K562 (cell line): ENCODE results near the gene AKT2. TPM values are rescaled to one million over a fixed set of nuclear protein-coding genes. Genes with fewer than 3 reads are reported as not detected.
A peak's percentile ranks its signal among the peaks of the same experiment; 100 is the strongest.

Source experiments
- ATAC-seq: fragments of 200-7000 bp; cut with Tn5 transposase; 3 replicates; pipeline ENCODE4 v1.9.1; 2020; ENCODE audit warnings: moderate library complexity
- BruUV-seq: library from RNA; stranded (reverse); fragments of 400-500 nt; replicated peaks from 2 replicates; lab custom pipeline; 2021; lab: Mats Ljungman, UMichigan
- CTCF ChIA-PET: fragments of 300-600 bp; formaldehyde crosslinking; extraction: SDS; loops from one replicate; lab custom pipeline; 2021; ENCODE audit warnings: low intra/inter-chr PET ratio; lab: Yijun Ruan, JAX
- POLR2A ChIA-PET: fragments of 300-600, 350-650 bp; sonication (Branson Sonifier 250); formaldehyde crosslinking; extraction: SDS; loops from one replicate; lab custom pipeline; 2021; ENCODE audit warnings: antibody characterized with exemption, inconsistent platforms; lab: Yijun Ruan, JAX
- DNase-seq, 4 experiments: peaks; one replicate each; pipeline versions ENCODE4 v3.0.0 to v3.0.0-alpha.2; 2011 to 2018; ENCODE audit warnings: low spot score in 3 of 4, mixed read lengths in 3 of 4; ENCODE audit errors: extremely low read depth in 1 of 4
- FAIRE-seq: peaks from 2 replicates; lab custom pipeline; 2011; peaks lifted over from hg19 to GRCh38; lab: Jason Lieb, UNC
- H2AFZ ChIP-seq: 2 replicates; pipeline ENCODE4 v1.6.0; 2011; ENCODE audit warnings: low read depth, low read length, control low read depth, inconsistent platforms
- H3K27ac ChIP-seq: fragments of 200-600 bp; 3 replicates; pipeline ENCODE4 v1.8.0; 2011; ENCODE audit warnings: low read depth, mild to moderate bottlenecking, control low read depth, inconsistent platforms, low read length, moderate library complexity, mixed read lengths; ENCODE audit errors: extremely low read depth
- H3K27me3 ChIP-seq, 2 experiments: fragments of 300-600 bp in 1 of 2; 2 replicates in 1 of 2; 3 replicates in 1 of 2; pipeline versions ENCODE4 v1.6.0 to v1.8.0; 2011; ENCODE audit warnings: inconsistent platforms in 2 of 2, low read length in 2 of 2, mild to moderate bottlenecking in 1 of 2, mixed read lengths in 1 of 2, moderate library complexity in 1 of 2; ENCODE audit not compliant: control insufficient read depth in 2 of 2, insufficient read depth in 2 of 2
- H3K36me3 ChIP-seq: fragments of 300-600 bp; 3 replicates; pipeline ENCODE4 v1.8.0; 2011; ENCODE audit warnings: mild to moderate bottlenecking, low read length, inconsistent platforms; ENCODE audit not compliant: control insufficient read depth, insufficient read depth
- H3K4me1 ChIP-seq, 2 experiments: fragments of 200-600 bp in 1 of 2; replicated peaks in 1 of 2; 2 replicates in 1 of 2; 3 replicates in 1 of 2; pipeline versions ENCODE4 v1.5.1 to v1.8.0; 2011; ENCODE audit warnings: inconsistent platforms in 2 of 2, low read length in 2 of 2, mild to moderate bottlenecking in 1 of 2, mixed read lengths in 1 of 2, moderate library complexity in 1 of 2; ENCODE audit not compliant: control insufficient read depth in 2 of 2, insufficient read depth in 2 of 2
- H3K4me2 ChIP-seq: 2 replicates; pipeline ENCODE4 v1.6.1; 2011; ENCODE audit warnings: low read length, control low read depth, inconsistent platforms, mixed read lengths; ENCODE audit not compliant: insufficient read depth
- H3K4me3 ChIP-seq: fragments of 200-600 bp; sonication (generic), shearing (Covaris generic); 2 replicates; pipeline ENCODE4 v1.5.1; 2016; ENCODE audit warnings: control low read depth, inconsistent platforms
- H3K79me2 ChIP-seq: fragments of 200-600 bp; 3 replicates; pipeline ENCODE4 v1.8.0; 2011; ENCODE audit warnings: low read length, inconsistent platforms; ENCODE audit not compliant: control insufficient read depth, insufficient read depth
- H3K9ac ChIP-seq, 2 experiments: 2 replicates each; pipeline versions ENCODE4 v1.6.0 to v1.6.1; 2011; ENCODE audit warnings: low read depth in 2 of 2, low read length in 2 of 2, control low read depth in 1 of 2, inconsistent platforms in 1 of 2, mild to moderate bottlenecking in 1 of 2, mixed read lengths in 1 of 2; ENCODE audit not compliant: insufficient read depth in 1 of 2
- H3K9me1 ChIP-seq: one replicate; pipeline ENCODE4 v1.6.0; 2011; ENCODE audit warnings: inconsistent platforms, mild to moderate bottlenecking, low read length, moderate library complexity; ENCODE audit not compliant: control insufficient read depth, insufficient read depth
- H3K9me3 ChIP-seq: replicated peaks from 2 replicates; pipeline ENCODE4 v1.5.1; 2011; ENCODE audit warnings: low read depth, low read length, inconsistent platforms; ENCODE audit not compliant: control insufficient read depth, insufficient read depth
- H4K20me1 ChIP-seq: replicated peaks from 2 replicates; pipeline ENCODE4 v1.6.1; 2011; ENCODE audit warnings: low read length, inconsistent platforms, mixed read lengths; ENCODE audit not compliant: control insufficient read depth, insufficient read depth
- C11orf30 ChIP-seq: fragments of 450-650 bp; IDR thresholded peaks from 2 replicates; pipeline ENCODE4 v1.6.1; 2016; ENCODE audit warnings: low read depth, mild to moderate bottlenecking
- CHCHD3 ChIP-seq: fragments of 250-450 bp; sonication (Bioruptor Pico); IDR thresholded peaks from 2 replicates; pipeline ENCODE4 v2.1.2; 2022; ENCODE audit warnings: mild to moderate bottlenecking
- CREB1 ChIP-seq, 2 experiments: sonication (generic) in 1 of 2; formaldehyde crosslinking in 1 of 2; IDR thresholded peaks; 2 replicates each; pipeline versions ENCODE4 v1.6.1 to v1.8.0; 2012 to 2022; ENCODE audit warnings: inconsistent platforms in 1 of 2, mild to moderate bottlenecking in 1 of 2, missing genetic modification reagents in 1 of 2, moderate library complexity in 1 of 2
- DPF2 ChIP-seq: fragments of 450-650 bp; IDR thresholded peaks from 2 replicates; pipeline ENCODE4 v1.6.1; 2016
- HDAC8 ChIP-seq: fragments of 450-650 bp; IDR thresholded peaks from 2 replicates; pipeline ENCODE4 v1.6.1; 2016; ENCODE audit warnings: mild to moderate bottlenecking, missing genetic modification characterization, moderate library complexity, missing compliant biosample characterization
- HEY1 ChIP-seq: fragments of 250-450 bp; sonication (Bioruptor Pico); IDR thresholded peaks from 2 replicates; pipeline ENCODE4 v1.5.0; 2020; ENCODE audit warnings: mild to moderate bottlenecking, moderate library complexity, borderline replicate concordance
- MAFF ChIP-seq: IDR thresholded peaks from 2 replicates; pipeline ENCODE4 v1.6.1; 2012; ENCODE audit warnings: low read length, improper control_type of control experiment
- MAFG ChIP-seq: fragments of 450-650 bp; conservative IDR thresholded peaks from 2 replicates; pipeline ENCODE4 v1.6.1; 2016; ENCODE audit warnings: missing genetic modification characterization, missing compliant biosample characterization
- MAFK ChIP-seq: IDR thresholded peaks from 2 replicates; pipeline ENCODE4 v1.6.1; 2011; ENCODE audit warnings: low read length, improper control_type of control experiment
- PHF21A ChIP-seq: fragments of 450-650 bp; IDR thresholded peaks from 2 replicates; pipeline ENCODE4 v1.6.1; 2017; ENCODE audit warnings: low read depth, borderline replicate concordance
- SAFB ChIP-seq: fragments of 200-400 bp; formaldehyde crosslinking; IDR thresholded peaks from 2 replicates; pipeline ENCODE4 v1.6.1; 2017; ENCODE audit warnings: low read depth, low read length, borderline replicate concordance
- SETDB1 ChIP-seq: IDR thresholded peaks from one replicate; pipeline ENCODE4 v1.6.1; 2012; ENCODE audit warnings: low read length, control low read depth, inconsistent platforms
- SIN3B ChIP-seq: fragments of 450-650 bp; IDR thresholded peaks from 2 replicates; pipeline ENCODE4 v1.6.1; 2017; ENCODE audit warnings: low read depth, mild to moderate bottlenecking, moderate library complexity
- STAT5A ChIP-seq: IDR thresholded peaks from 2 replicates; pipeline ENCODE4 v1.6.1; 2012; ENCODE audit warnings: low read length, inconsistent platforms, borderline replicate concordance
- ZNF253 ChIP-seq: fragments of 250-450 bp; sonication (Bioruptor Pico); conservative IDR thresholded peaks from 2 replicates; pipeline ENCODE4 v1.6.1; 2021; ENCODE audit warnings: mild to moderate bottlenecking
- ZNF316 ChIP-seq: fragments of 450-650 bp; IDR thresholded peaks from 2 replicates; pipeline ENCODE4 v1.6.1; 2016
- WGBS: fragments of 100-300 bp; shearing (Covaris generic); methylation state at CpG from one replicate; pipeline ENCODE4 v1.1.6; 2016; ENCODE audit warnings: low coverage, mixed read lengths; ENCODE audit not compliant: insufficient coverage; ENCODE audit errors: missing lambda C conversion rate; 5-methylcytosine and 5-hydroxymethylcytosine counted together
- in situ Hi-C: fragments of 300-500 bp; cut with MboI; formaldehyde crosslinking; loops from 4 replicates; pipeline ENCODE4 v1.15.0; 2018; ENCODE audit warnings: inconsistent platforms, mixed read lengths
- intact Hi-C: fragments of 100-400 bp; cut with micrococcal nuclease; formaldehyde crosslinking; loops from 2 replicates; pipeline ENCODE4 v1.14.2; 2022
- polyA plus RNA-seq, 8 experiments: library from polyadenylated mRNA; depleted of rRNA in 4 of 8; stranded (reverse) in 5 of 8; unstranded in 3 of 8; fragments of >200 nt; fragmentation: Nextera tagmentation in 2 of 8; fragmentation: Illumina TruSeq in 1 of 8; extraction: Ambion mirVana in 2 of 8; extraction: Trizol in 1 of 8; gene quantifications; 2 replicates each; pipeline versions ENCODE4 v1.2.1 to v1.2.3, GENCODE V29; 2011 to 2014; ENCODE audit warnings: inconsistent platforms in 1 of 8, missing spikeins in 1 of 8
- total RNA-seq, 7 experiments: library from RNA; depleted of rRNA in 6 of 7; stranded (reverse); fragments of >200 nt in 6 of 7; fragmentation: Illumina TruSeq in 2 of 7; extraction: Trizol in 2 of 7; gene quantifications; 2 replicates each; pipeline versions ENCODE4 v1.2.1 to v1.2.3, GENCODE V29; 2011 to 2021; ENCODE audit warnings: low replicate concordance in 1 of 7
- TF ChIP-seq, protein P1 (sequence below): IDR thresholded peaks from 3 replicates; pipeline ENCODE4 v1.6.1; 2011; ENCODE audit warnings: borderline replicate concordance, mild to moderate bottlenecking; ENCODE audit not compliant: insufficient read length, insufficient read depth

Gene AKT2
- total and polyA plus RNA-seq, 9 of the 15 experiments (the other 6 are each of a cell fraction or from before 2014, with no cell fraction given), result 1.1 to 132 (median 67.7) TPM

DNA sequence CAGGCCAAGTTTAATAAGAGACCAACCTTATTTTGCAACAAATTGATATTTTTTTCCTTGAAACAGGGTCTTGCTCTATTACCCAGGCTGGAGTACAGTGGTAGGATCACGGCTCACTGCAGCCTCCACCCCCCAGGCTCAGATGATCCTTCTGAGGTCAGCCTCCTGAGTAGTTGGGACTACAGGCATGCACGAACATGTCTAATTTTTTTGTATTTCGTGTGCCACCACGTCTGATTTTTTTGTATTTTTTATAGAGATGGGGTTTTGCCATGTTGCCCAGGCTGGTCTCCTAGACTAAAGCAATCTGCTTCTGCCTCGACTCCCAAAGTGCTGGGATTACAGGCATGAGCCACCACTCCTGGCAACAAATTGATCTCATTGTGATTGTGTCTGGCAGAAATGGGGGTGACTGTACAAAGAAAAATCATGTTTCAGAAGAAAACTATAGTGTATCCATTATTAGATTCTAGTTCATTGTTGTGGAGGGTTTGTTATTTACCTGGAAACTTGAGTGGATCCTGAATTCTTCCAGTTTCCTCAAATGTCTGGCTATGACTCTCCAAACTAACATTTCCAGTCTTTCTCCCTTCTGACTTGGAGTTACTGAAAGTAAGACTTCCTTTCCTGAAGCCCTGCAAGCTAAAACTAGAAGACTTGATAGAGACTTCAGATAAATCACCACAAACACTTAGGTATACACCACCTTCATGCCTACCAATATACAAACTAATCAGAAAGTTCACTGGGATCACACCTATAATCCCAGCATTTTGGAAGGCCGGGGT lies 17.3 kb upstream of the AKT2 start (continued):
- TF ChIP-seq, protein P1, sequence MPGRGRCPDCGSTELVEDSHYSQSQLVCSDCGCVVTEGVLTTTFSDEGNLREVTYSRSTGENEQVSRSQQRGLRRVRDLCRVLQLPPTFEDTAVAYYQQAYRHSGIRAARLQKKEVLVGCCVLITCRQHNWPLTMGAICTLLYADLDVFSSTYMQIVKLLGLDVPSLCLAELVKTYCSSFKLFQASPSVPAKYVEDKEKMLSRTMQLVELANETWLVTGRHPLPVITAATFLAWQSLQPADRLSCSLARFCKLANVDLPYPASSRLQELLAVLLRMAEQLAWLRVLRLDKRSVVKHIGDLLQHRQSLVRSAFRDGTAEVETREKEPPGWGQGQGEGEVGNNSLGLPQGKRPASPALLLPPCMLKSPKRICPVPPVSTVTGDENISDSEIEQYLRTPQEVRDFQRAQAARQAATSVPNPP, result no peak
- TF ChIP-seq, all 486 proteins: peak for 0

DNA sequence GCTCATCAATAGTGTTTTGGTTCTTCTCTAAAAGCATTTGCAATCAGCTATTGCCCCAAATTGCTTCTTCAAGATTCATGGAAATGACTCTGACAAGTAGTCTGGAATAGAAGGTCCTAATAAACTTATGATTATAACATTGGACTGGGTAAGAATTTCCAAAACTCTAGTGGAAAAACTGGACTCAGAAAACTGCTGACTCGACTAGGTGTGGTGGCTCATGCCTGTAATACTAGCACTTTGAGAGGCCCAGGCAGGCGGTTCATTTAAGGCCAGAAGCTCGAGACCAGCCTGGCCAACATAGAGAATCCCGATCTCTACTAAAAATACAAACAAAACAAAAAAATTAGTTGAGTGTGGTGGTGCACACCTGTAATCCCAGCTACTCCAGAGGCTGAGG lies 15.5 kb upstream of the AKT2 start:
- no peak for DNase-seq
- 0 out of 4 replicates have a peak overlapping the region, but pooled peaks of 1 of the 2 experiments have one; percentile 11 for H3K9ac ChIP-seq
- H3K36me3 ChIP-seq, result no peaks in the 10 kb centered on the region
- no peak for FAIRE-seq
- H3K27ac ChIP-seq, result no peak overlapping the region
- H3K9me3 ChIP-seq, result no peaks in the 10 kb centered on the region
- H3K79me2 ChIP-seq, result no peaks in the 10 kb centered on the region
- no TSS peak for BruUV-seq
- H3K9me1 ChIP-seq, result no peaks in the 10 kb centered on the region
- intact Hi-C loops (no loop called here), in situ Hi-C loops (no loop called here)
- ATAC-seq, result no peak
- H3K4me2 ChIP-seq, result no peak overlapping the region
- H2AFZ ChIP-seq, result no peak overlapping the region
- POLR2A ChIA-PET, result interaction anchor here (1.1 kb wide), 1 partner anchor 125 kb away, joined by 3 read pairs; the partner anchor contains the start of gene SERTAD1
- no peaks in the 10 kb centered on the region for H4K20me1 ChIP-seq
- CTCF ChIA-PET, result no interaction called here
- no peaks in the 10 kb centered on the region; a peak in 2 of 5 replicates for H3K4me1 ChIP-seq
- no peaks in the 10 kb centered on the region for H3K27me3 ChIP-seq
- H3K4me3 ChIP-seq, result no peak overlapping the region
- WGBS, result 40% methylated on average over 4 of the region's 4 CpGs
- TF ChIP-seq CHCHD3 (no peak), SETDB1 (no peak), DPF2 (no peak), HEY1 (CRISPR knock-in tag) (no peak), C11orf30 (peak; percentile 90), CREB1 (IDR thresholded peaks at IDR 0.05) (no peak), CREB1 (CRISPR knock-in tag; IDR thresholded peaks at IDR 0.05) (no peak), STAT5A (no peak), MAFK (peak; percentile 70), HDAC8 (tag) (no peak), PHF21A (no peak), MAFF (peak; percentile 82), SAFB (no peak), SIN3B (no peak), ZNF316 (peak; percentile 95), MAFG (peak; percentile 84), ZNF253 (CRISPR knock-in tag) (no peak)
